GM12874 (cell line): ENCODE measurements around the gene ARID4B.

Experiments used
- TF ChIP-seq, protein P1 (sequence below): IDR thresholded peaks from 2 replicates; pipeline ENCODE4 v1.5.1; 2011; ENCODE audit warnings: low read depth, mild to moderate bottlenecking, control low read depth, low read length, moderate library complexity; ENCODE audit not compliant: insufficient read depth

The ARID4B gene

GRCh38 chr1:235133086-235133485 is 194.9 kb downstream of the ARID4B start:
- TF ChIP-seq, protein P1, sequence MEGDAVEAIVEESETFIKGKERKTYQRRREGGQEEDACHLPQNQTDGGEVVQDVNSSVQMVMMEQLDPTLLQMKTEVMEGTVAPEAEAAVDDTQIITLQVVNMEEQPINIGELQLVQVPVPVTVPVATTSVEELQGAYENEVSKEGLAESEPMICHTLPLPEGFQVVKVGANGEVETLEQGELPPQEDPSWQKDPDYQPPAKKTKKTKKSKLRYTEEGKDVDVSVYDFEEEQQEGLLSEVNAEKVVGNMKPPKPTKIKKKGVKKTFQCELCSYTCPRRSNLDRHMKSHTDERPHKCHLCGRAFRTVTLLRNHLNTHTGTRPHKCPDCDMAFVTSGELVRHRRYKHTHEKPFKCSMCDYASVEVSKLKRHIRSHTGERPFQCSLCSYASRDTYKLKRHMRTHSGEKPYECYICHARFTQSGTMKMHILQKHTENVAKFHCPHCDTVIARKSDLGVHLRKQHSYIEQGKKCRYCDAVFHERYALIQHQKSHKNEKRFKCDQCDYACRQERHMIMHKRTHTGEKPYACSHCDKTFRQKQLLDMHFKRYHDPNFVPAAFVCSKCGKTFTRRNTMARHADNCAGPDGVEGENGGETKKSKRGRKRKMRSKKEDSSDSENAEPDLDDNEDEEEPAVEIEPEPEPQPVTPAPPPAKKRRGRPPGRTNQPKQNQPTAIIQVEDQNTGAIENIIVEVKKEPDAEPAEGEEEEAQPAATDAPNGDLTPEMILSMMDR = no peak

DNA sequence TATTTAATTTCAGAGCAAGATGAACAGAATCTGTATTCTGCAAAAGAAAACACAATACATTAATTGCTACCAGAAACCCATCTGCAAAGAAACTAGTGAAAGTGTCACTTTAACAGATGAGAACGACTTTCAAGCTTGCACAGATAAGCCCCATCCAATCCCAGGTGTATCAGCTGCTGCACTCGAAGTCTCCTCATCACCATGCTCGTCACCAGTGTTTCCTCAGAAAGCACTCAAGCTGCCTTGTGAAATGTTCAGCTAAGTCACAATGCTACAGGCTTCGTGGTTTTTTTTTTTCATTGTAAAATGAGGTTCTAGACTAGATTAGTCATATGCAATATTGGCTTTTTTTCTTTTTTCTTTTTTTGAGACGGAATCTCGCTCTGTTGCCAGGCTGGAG is 196.0 kb downstream of the ARID4B start:
- TF ChIP-seq, protein P1 = no peak

DNA sequence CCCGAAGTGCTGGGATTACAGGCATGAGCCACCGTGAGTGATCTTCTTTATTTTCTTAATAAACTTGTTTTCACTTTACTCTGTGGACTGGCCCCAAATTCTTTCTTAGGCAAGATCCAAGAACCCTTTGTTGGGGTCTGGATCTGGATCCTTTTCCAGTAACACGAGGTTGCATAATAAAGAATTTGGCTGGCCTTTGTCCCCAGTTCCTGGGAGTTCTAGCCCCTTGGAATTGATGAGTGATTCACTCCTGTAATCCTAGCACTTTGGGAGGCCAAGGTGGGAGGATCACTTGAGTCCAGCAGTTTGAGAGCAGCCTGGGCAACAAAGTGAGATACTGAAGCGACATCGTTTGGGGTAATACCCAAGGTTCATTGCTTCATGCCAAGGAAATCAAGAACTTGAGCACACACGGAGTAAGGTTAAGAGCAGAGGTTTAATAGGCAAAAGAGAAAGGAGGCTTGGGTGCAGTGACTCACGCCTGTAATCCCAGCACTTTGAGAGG is 197.2 kb downstream of the ARID4B start:
- TF ChIP-seq, protein P1 = no peak

DNA sequence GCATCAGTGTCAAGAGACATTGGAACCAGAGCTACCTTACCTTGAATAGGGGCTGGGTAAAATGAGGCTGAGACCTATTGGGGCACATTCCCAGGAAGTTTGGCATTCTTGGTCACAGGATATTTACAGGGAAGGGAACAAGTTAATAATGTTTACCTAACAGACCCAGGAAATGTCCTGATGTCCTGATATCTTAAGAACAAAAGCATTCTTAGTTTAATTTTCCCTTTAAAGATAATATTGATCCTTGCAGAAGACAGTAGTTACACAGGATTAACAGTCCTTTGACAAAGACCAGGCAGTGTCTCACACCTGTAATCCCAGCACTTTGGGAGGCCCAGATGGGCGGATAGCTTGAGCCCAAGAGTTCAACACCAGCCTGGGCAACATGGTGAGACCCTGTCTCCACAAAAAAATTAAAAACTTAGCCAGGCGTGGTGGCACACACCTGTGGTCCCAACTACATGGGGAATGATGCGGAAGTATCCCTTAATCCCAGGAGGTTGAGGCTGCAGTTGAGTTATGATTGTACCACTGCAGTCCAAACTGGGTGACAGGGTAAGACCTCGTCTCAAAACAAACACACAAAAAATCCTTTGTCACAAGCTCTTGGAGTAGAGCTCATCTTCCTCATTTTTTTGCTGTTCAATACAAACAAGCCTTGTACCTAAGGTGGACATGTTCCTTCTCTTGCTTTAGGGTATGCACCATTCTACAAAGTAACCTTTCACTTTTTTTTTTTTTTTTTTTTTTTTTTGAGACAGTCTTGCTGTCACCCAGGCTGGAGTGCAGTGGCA is 198.0 kb downstream of the ARID4B start:
- TF ChIP-seq, protein P1 = no peak

DNA sequence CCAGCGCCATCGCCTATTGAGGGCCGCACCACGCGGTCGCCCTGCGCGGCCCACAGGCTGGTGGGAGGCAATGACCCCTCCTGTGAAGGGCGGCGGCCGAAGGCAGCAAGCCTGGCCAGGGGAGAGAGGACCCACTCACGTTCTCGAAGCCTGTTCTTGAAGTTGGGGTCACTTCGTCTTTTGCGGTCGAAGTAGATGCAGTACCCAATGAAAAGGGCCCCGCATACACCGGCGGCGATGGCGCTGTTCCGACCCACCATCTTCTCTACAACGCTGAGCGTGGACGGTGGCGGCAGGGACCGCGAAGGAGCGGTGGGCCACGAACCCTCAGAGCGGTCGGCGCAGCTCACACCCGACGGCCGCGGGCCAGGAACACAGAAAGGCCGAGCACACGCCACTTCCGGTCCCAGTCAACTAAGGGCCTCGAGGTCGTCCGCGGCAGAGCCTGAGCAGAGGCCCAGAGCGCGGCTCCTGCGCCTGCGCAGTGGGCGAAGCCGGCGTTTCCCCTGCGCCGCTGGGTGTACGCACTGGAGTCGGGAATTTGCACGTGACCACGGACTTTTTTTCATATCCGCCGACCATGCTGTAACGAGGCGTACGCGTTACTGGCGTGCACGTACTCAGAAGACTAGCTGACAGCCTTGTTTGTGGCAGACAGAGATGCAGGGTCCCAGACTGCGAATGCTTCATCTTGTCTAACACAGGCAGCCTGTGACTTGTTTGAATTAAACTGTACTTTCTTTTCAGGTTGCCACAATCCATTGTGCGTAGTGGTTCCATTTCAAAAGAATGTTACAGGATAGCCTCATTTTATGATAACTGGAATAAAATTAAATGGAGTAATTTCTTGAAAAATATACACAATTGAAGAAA is 199.3 kb downstream of the ARID4B start, which contains the start of gene TOMM20:
Gene TOMM20, minus strand, starts transcription at position 382 of the 873 bp plus-strand sequence. Its CDS starts 122 bp downstream, at position 260.
- TF ChIP-seq, protein P1 = no peak

GRCh38 chr1:235127732-235128455 is 200.1 kb downstream of the ARID4B start:
- TF ChIP-seq, protein P1 = no peak
